Astrocyte (in vitro differentiated cells and primary cell): ENCODE data around the gene CILP2. TPM values are rescaled to one million over a fixed set of nuclear protein-coding genes. Genes with fewer than 3 reads are reported as not detected.

Experiments used
- DNase-seq: peaks from one replicate; pipeline ENCODE4 v3.0.0-alpha.2; 2010; ENCODE audit warnings: low read depth
- FAIRE-seq: peaks from 2 replicates; lab custom pipeline; 2011; peaks lifted over from hg19 to GRCh38; lab: Jason Lieb, UNC
- H2AFZ ChIP-seq: 2 replicates; pipeline ENCODE4 v1.6.0; 2012; ENCODE audit warnings: low read depth, low read length, inconsistent platforms
- H3K27ac ChIP-seq: 2 replicates; pipeline ENCODE4 v1.5.1; 2011; ENCODE audit warnings: low read depth, low read length, inconsistent platforms
- H3K27me3 ChIP-seq: 2 replicates; pipeline ENCODE4 v1.6.0; 2011; ENCODE audit warnings: low read length, inconsistent platforms; ENCODE audit not compliant: insufficient read depth
- H3K36me3 ChIP-seq: 2 replicates; pipeline ENCODE4 v1.5.1; 2011; ENCODE audit warnings: low read length, inconsistent platforms; ENCODE audit not compliant: insufficient read depth
- H3K4me1 ChIP-seq: 2 replicates; pipeline ENCODE4 v1.5.1; 2011; ENCODE audit warnings: low read length, inconsistent platforms; ENCODE audit not compliant: insufficient read depth
- H3K4me2 ChIP-seq: 2 replicates; pipeline ENCODE4 v1.6.0; 2012; ENCODE audit warnings: low read length, inconsistent platforms
- H3K4me3 ChIP-seq: 2 replicates; pipeline ENCODE4 v1.5.1; 2011; ENCODE audit warnings: low read depth, mild to moderate bottlenecking, low read length, inconsistent platforms; ENCODE audit not compliant: insufficient read depth
- H3K79me2 ChIP-seq: 2 replicates; pipeline ENCODE4 v1.6.0; 2012; ENCODE audit warnings: mild to moderate bottlenecking, low read length, inconsistent platforms; ENCODE audit not compliant: insufficient read depth
- H3K9ac ChIP-seq: 2 replicates; pipeline ENCODE4 v1.6.0; 2012; ENCODE audit warnings: mild to moderate bottlenecking, low read length, inconsistent platforms
- H3K9me3 ChIP-seq: 2 replicates; pipeline ENCODE4 v1.5.1; 2012; ENCODE audit warnings: low read depth, mild to moderate bottlenecking, low read length, inconsistent platforms; ENCODE audit not compliant: insufficient read depth
- H4K20me1 ChIP-seq: 2 replicates; pipeline ENCODE4 v1.6.0; 2012; ENCODE audit warnings: low read length, inconsistent platforms; ENCODE audit not compliant: insufficient read depth
- H3K27ac Mint-ChIP-seq: one replicate; pipeline ENCODE4 v1.8.0; 2021; ENCODE audit warnings: mild to moderate bottlenecking, mixed read lengths; ENCODE audit not compliant: unreplicated experiment
- H3K27me3 Mint-ChIP-seq: one replicate; pipeline ENCODE4 v1.8.0; 2021; ENCODE audit warnings: low read depth, mixed read lengths; ENCODE audit not compliant: unreplicated experiment
- H3K36me3 Mint-ChIP-seq: one replicate; pipeline ENCODE4 v1.8.0; 2021; ENCODE audit warnings: low read depth, mixed read lengths; ENCODE audit not compliant: unreplicated experiment
- H3K4me1 Mint-ChIP-seq: one replicate; pipeline ENCODE4 v1.8.0; 2021; ENCODE audit warnings: low read depth, mixed read lengths; ENCODE audit not compliant: unreplicated experiment
- H3K4me3 Mint-ChIP-seq: one replicate; pipeline ENCODE4 v1.8.0; 2021; ENCODE audit warnings: mild to moderate bottlenecking, moderate library complexity, mixed read lengths; ENCODE audit not compliant: unreplicated experiment
- H3K9me3 Mint-ChIP-seq: one replicate; pipeline ENCODE4 v1.8.0; 2021; ENCODE audit warnings: mild to moderate bottlenecking, mixed read lengths; ENCODE audit not compliant: unreplicated experiment
- EZH2 ChIP-seq: IDR thresholded peaks from 2 replicates; pipeline ENCODE4 v1.6.1; 2012; ENCODE audit warnings: mild to moderate bottlenecking, low read length, inconsistent platforms; ENCODE audit not compliant: insufficient read depth
- total RNA-seq: library from RNA; stranded (reverse); gene quantifications from 2 replicates; pipeline ENCODE4 v1.2.1, GENCODE V29; 2021
- TF ChIP-seq, protein P1 (sequence below): IDR thresholded peaks from 2 replicates; pipeline ENCODE4 v1.5.1; 2011; ENCODE audit warnings: low read depth, mild to moderate bottlenecking, inconsistent platforms, low read length, moderate library complexity; ENCODE audit not compliant: insufficient read depth

The CILP2 gene
- total RNA-seq, 1 donor from 2014 or later: 3.9 TPM

DNA sequence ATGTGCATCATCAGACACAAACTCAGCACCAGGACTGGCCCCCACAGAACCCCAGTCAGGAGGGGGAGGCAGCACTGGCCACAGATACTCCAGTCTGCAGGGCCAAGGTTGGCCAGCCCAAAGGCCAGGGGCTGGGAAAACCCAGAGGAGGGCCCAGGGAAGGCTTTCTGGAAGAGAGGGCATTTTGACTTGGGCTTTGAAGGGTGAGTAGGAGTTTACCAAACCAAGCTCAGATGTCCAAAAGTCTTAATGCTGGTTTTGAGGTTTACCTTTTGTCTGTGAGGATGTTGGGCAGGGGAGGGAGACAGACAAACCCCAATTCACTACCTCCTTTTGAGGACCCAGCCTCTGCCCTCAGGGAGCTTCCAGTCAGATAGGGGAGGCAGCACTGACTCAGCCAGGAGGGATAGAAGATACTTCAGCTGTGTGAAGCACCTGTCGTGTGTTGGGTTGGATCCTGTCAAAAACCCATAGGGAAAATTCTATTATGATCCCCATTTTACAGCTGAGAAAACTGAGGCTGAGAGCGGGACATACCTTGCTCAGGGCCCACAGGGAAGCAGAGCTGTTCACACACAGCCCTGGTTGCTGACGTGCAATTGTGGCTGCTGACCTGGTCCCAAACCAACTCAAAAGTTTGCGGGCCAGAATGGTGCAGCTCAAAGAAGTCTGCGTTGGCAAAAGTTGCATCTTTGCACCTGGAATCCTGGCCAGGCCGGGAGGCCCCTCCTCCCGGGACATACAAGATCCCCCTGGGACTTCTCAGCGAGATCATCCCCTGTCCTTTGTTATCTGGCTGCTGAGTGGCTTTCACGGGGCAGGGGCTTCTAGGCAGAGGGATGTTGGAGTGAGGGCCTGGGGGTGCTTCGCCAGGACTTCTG lies 13.1 kb downstream of the CILP2 start:
- peak; percentile 21 for DNase-seq
- Histone ChIP-seq H3K79me2 (no peaks in the 10 kb centered on the region), H3K9ac (no peak overlapping the region), H3K36me3 (no peaks in the 10 kb centered on the region), H3K27ac (no peak overlapping the region), H3K4me2 (no peak overlapping the region), H3K4me3 (no peak overlapping the region), H4K20me1 (no peaks in the 10 kb centered on the region), H2AFZ (peak overlapping the region; percentile 65), H3K4me1 (peaks cover 7% of the 10 kb centered on the region), H3K27me3 (peaks cover 8% of the 10 kb centered on the region), H3K9me3 (no peaks in the 10 kb centered on the region)
- H3K9me3 Mint-ChIP-seq: no peaks in the 10 kb centered on the region
- H3K4me1 Mint-ChIP-seq: peaks cover 16% of the 10 kb centered on the region
- H3K4me3 Mint-ChIP-seq: peak overlapping the region; percentile 4
- TF ChIP-seq, protein P1, sequence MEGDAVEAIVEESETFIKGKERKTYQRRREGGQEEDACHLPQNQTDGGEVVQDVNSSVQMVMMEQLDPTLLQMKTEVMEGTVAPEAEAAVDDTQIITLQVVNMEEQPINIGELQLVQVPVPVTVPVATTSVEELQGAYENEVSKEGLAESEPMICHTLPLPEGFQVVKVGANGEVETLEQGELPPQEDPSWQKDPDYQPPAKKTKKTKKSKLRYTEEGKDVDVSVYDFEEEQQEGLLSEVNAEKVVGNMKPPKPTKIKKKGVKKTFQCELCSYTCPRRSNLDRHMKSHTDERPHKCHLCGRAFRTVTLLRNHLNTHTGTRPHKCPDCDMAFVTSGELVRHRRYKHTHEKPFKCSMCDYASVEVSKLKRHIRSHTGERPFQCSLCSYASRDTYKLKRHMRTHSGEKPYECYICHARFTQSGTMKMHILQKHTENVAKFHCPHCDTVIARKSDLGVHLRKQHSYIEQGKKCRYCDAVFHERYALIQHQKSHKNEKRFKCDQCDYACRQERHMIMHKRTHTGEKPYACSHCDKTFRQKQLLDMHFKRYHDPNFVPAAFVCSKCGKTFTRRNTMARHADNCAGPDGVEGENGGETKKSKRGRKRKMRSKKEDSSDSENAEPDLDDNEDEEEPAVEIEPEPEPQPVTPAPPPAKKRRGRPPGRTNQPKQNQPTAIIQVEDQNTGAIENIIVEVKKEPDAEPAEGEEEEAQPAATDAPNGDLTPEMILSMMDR: no peak
- no peak for TF ChIP-seq EZH2
- FAIRE-seq: no peak
- peak overlapping the region; percentile 15 for H3K27ac Mint-ChIP-seq
- H3K36me3 Mint-ChIP-seq: peaks cover 2% of the 10 kb centered on the region
- H3K27me3 Mint-ChIP-seq: peaks cover 8% of the 10 kb centered on the region

DNA sequence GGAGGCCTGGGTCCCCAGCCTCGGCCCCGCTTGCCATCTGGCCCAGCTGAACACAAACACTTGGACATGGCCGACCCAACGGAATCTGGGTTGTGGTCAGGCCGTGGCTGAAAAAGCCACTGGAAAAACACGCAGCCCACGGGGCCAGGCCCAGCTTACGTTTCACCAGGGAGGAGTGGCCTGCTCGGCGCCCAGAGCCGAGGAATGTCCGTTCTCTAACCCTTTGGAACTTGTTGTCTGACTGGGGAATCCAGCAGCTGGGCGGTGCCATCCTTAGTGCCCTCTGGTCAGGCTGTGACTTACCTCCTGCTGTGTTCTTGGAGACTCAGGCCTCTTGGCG lies 13.8 kb downstream of the CILP2 start:
- no peak overlapping the region for H3K4me3 ChIP-seq
- Mint-ChIP-seq H3K4me1 (peaks cover 16% of the 10 kb centered on the region), H3K9me3 (no peaks in the 10 kb centered on the region), H3K36me3 (no peaks in the 10 kb centered on the region), H3K27me3 (peaks cover 4% of the 10 kb centered on the region), H3K27ac (no peak overlapping the region), H3K4me3 (no peak overlapping the region)
- no peaks in the 10 kb centered on the region for H3K9me3 ChIP-seq
- TF ChIP-seq EZH2: no peak
- TF ChIP-seq, protein P1: no peak
- H2AFZ ChIP-seq: peak overlapping the region; percentile 65
- H3K9ac ChIP-seq: no peak overlapping the region
- H3K27me3 ChIP-seq: peaks cover 8% of the 10 kb centered on the region
- H3K4me2 ChIP-seq: no peak overlapping the region
- peak; percentile 65 for DNase-seq
- no peak overlapping the region for H3K27ac ChIP-seq
- FAIRE-seq: no peak
- no peaks in the 10 kb centered on the region for H3K79me2 ChIP-seq
- peaks cover 7% of the 10 kb centered on the region for H3K4me1 ChIP-seq
- H4K20me1 ChIP-seq: no peaks in the 10 kb centered on the region
- no peaks in the 10 kb centered on the region for H3K36me3 ChIP-seq

DNA sequence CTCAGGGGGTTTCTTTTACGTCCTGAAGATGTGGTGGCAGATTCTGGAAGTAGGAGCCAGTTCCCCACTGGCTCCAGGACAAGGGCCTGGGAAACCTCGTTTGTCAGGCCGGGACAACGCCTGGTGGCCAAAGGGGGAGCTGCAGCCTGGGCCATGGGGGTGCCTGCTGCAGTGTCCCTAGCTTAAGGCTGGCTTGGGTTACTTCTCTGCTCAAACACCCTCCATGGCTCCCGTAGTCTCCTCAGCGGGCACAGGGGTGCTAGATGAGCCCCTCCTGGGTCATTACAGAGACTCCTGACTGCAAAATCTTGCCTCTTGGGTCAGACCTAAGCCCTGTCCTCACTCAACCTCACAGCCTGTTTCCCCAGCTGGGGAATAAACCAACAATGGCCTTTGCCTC lies 14.7 kb downstream of the CILP2 start:
- no peak overlapping the region for H2AFZ ChIP-seq
- H3K9me3 Mint-ChIP-seq: no peaks in the 10 kb centered on the region
- FAIRE-seq: no peak

More for the DNA sequence above, 14.7 kb downstream of the CILP2 start:
- TF ChIP-seq, protein P1: peak; percentile 49
- no peak for TF ChIP-seq EZH2
- Histone ChIP-seq H3K4me3 (no peak overlapping the region), H3K27me3 (peaks cover 4% of the 10 kb centered on the region), H3K36me3 (no peaks in the 10 kb centered on the region), H3K9me3 (no peaks in the 10 kb centered on the region), H3K27ac (no peak overlapping the region), H3K79me2 (no peaks in the 10 kb centered on the region), H3K9ac (no peak overlapping the region), H4K20me1 (no peaks in the 10 kb centered on the region), H3K4me2 (no peak overlapping the region), H3K4me1 (peaks cover 7% of the 10 kb centered on the region)
- no peaks in the 10 kb centered on the region for H3K36me3 Mint-ChIP-seq
- no peak for DNase-seq
- peaks cover 4% of the 10 kb centered on the region for H3K27me3 Mint-ChIP-seq
- H3K4me1 Mint-ChIP-seq: peaks cover 16% of the 10 kb centered on the region
- H3K27ac Mint-ChIP-seq: no peak overlapping the region
- no peak overlapping the region for H3K4me3 Mint-ChIP-seq
